Thyroid gland (tissue), 4 donors: ENCODE measurements around the gene SND1. TPM values are rescaled to one million over a fixed set of nuclear protein-coding genes. Genes with fewer than 3 reads are reported as not detected.
A peak's percentile ranks its signal among the peaks of the same experiment; 100 is the strongest.

Source experiments
- DNase-seq, 2 donors: peaks; one replicate each; pipeline ENCODE4 v3.0.0-alpha.2; 2019
- H3K27ac ChIP-seq, 3 donors: fragments of 200-600 bp; sonication (generic); 1 replicate in 2 of 3; 2 replicates in 1 of 3; pipeline ENCODE4 v1.5.1; 2016 to 2019; ENCODE audit warnings: mild to moderate bottlenecking in 1 of 3, moderate library complexity in 1 of 3
- H3K27me3 ChIP-seq: fragments of 200-600 bp; sonication (generic); one replicate; pipeline ENCODE4 v1.5.1; 2019
- H3K36me3 ChIP-seq, 2 donors: fragments of 200-600 bp; sonication (generic); one replicate each; pipeline ENCODE4 v1.5.1; 2016 to 2019
- H3K4me1 ChIP-seq, 2 donors: fragments of 200-600 bp; sonication (generic); one replicate each; pipeline ENCODE4 v1.5.1; 2017 to 2019
- H3K4me3 ChIP-seq, 3 donors: fragments of 200-600 bp; sonication (generic); replicated peaks in 1 of 3; 1 replicate in 2 of 3; 2 replicates in 1 of 3; pipeline ENCODE4 v1.5.1; 2016; ENCODE audit warnings: mild to moderate bottlenecking in 1 of 3
- H3K9me3 ChIP-seq: fragments of 200-600 bp; sonication (generic); one replicate; pipeline ENCODE4 v1.5.1; 2017
- CTCF ChIP-seq, 6 experiments: fragments of 200-600 bp in 3 of 6; fragments of 450-650 bp in 3 of 6; sonication (generic) in 3 of 6; IDR thresholded peaks; one replicate each; pipeline ENCODE4 v1.5.1; 2016 to 2019; ENCODE audit warnings: antibody characterized with exemption in 6 of 6, mild to moderate bottlenecking in 2 of 6, inconsistent platforms in 1 of 6, moderate library complexity in 1 of 6
- POLR2A ChIP-seq, 2 donors: fragments of 450-650 bp; IDR thresholded peaks; one replicate each; pipeline ENCODE4 v1.6.1; 2017; ENCODE audit warnings: antibody characterized with exemption in 2 of 2, mild to moderate bottlenecking in 2 of 2, moderate library complexity in 1 of 2
- WGBS, 2 donors: methylation state at CpG; one replicate each; pipeline ENCODE4 v1.1.5; 2017; 5-methylcytosine and 5-hydroxymethylcytosine counted together
- intact Hi-C: fragments of 100-400 bp; cut with DNase I; formaldehyde crosslinking; loops from one replicate; pipeline ENCODE4 v1.15.1; 2023
- total RNA-seq, 4 donors: library from RNA; depleted of rRNA; stranded (reverse); fragments of >200 nt; gene quantifications; one replicate each; pipeline ENCODE4 v1.2.3, GENCODE V29; 2016

The SND1 gene
- total RNA-seq, 4 donors from 2014 or later: 126 to 167 (median 144) TPM

GRCh38 chr7:127675721-127676120 lies 23.7 kb downstream of the SND1 start:
- H3K27ac ChIP-seq: no peak overlapping the region
- H3K4me1 ChIP-seq: peaks cover 16 to 26% of the 10 kb centered on the region in 2 donors
- TF ChIP-seq CTCF (IDR thresholded peaks at IDR 0.05) (no peak), POLR2A (IDR thresholded peaks at IDR 0.05) (no peak)
- intact Hi-C loops: no loop called here
- H3K36me3 ChIP-seq: peaks cover 0 to 5% of the 10 kb centered on the region in 2 donors
- H3K4me3 ChIP-seq: no peak overlapping the region
- 90 to 94% methylated on average over 5 of the region's 5 CpGs for WGBS, 2 donors
- no peaks in the 10 kb centered on the region for H3K9me3 ChIP-seq
- no peak for DNase-seq
- no peaks in the 10 kb centered on the region for H3K27me3 ChIP-seq

GRCh38 chr7:127677433-127678230 lies 25.6 kb downstream of the SND1 start:
- Histone ChIP-seq H3K4me3 (no peak overlapping the region), H3K36me3 (peaks cover 0 to 5% of the 10 kb centered on the region in 2 donors), H3K9me3 (no peaks in the 10 kb centered on the region), H3K27me3 (no peaks in the 10 kb centered on the region), H3K4me1 (peaks cover 16 to 26% of the 10 kb centered on the region in 2 donors), H3K27ac (peak overlapping the region; percentile 64 to 79 (median 75))
- TF ChIP-seq CTCF (IDR thresholded peaks at IDR 0.05) (no peak), POLR2A (IDR thresholded peaks at IDR 0.05) (no peak)
- intact Hi-C loops: no loop called here
- WGBS, 2 donors: 91 to 99% methylated on average over 8 of the region's 8 CpGs
- DNase-seq: no peak

GRCh38 chr7:127678337-127678736 lies 26.3 kb downstream of the SND1 start:
- H3K27me3 ChIP-seq: no peaks in the 10 kb centered on the region
- no peaks in the 10 kb centered on the region for H3K9me3 ChIP-seq
- peak overlapping the region; percentile 64 to 79 (median 75) for H3K27ac ChIP-seq
- peaks cover 16 to 27% of the 10 kb centered on the region in 2 donors for H3K4me1 ChIP-seq
- no peak overlapping the region for H3K4me3 ChIP-seq
- intact Hi-C loops: no loop called here
- TF ChIP-seq CTCF (IDR thresholded peaks at IDR 0.05) (no peak), POLR2A (IDR thresholded peaks at IDR 0.05) (no peak)
- 39 to 44% methylated on average over 6 of the region's 6 CpGs for WGBS, 2 donors
- H3K36me3 ChIP-seq: peaks cover 0 to 5% of the 10 kb centered on the region in 2 donors
- DNase-seq: peak; percentile 75 to 82

- Histone ChIP-seq H3K36me3 (peaks cover 0 to 5% of the 10 kb centered on the region in 2 donors), H3K9me3 (no peaks in the 10 kb centered on the region), H3K4me3 (no peak overlapping the region), H3K27me3 (no peaks in the 10 kb centered on the region), H3K27ac (peak overlapping the region; percentile 55 to 79 (median 75)), H3K4me1 (peaks cover 20 to 30% of the 10 kb centered on the region in 2 donors)
- DNase-seq: no peak
- no peak for TF ChIP-seq POLR2A (IDR thresholded peaks at IDR 0.05)
- no peak for TF ChIP-seq CTCF (IDR thresholded peaks at IDR 0.05)
- intact Hi-C loops: no loop called here
- 91 to 92% methylated on average over 3 of the region's 3 CpGs for WGBS, 2 donors
Measured at GRCh38 chr7:127678947-127679346, 27.0 kb downstream of the SND1 start.

GRCh38 chr7:127680983-127681382 lies 29.0 kb downstream of the SND1 start:
- H3K27me3 ChIP-seq: no peaks in the 10 kb centered on the region
- no peak overlapping the region for H3K4me3 ChIP-seq
- H3K9me3 ChIP-seq: no peaks in the 10 kb centered on the region
- WGBS, 2 donors: 96 to 99% methylated on average over 3 of the region's 3 CpGs
- H3K27ac ChIP-seq: no peak overlapping the region
- DNase-seq: no peak
- intact Hi-C loops: no loop called here
- peaks cover 0 to 5% of the 10 kb centered on the region in 2 donors for H3K36me3 ChIP-seq
- TF ChIP-seq POLR2A (IDR thresholded peaks at IDR 0.05) (no peak), CTCF (IDR thresholded peaks at IDR 0.05) (no peak)
- peaks cover 37 to 42% of the 10 kb centered on the region in 2 donors for H3K4me1 ChIP-seq
